KBM-7 (cell line): ENCODE measurements around the gene ECHS1.

Experiments
- DNase-seq: peaks from one replicate; pipeline ENCODE4 v3.0.0-alpha.2; 2015
- in situ Hi-C: fragments of 300-500 bp; cut with MboI; formaldehyde crosslinking; loops from 2 replicates; pipeline ENCODE4 v1.14.3; 2020; ENCODE audit warnings: low sequenced_read_pairs, low pct_unique_long_range_greater_than_20kb, mixed read lengths

Gene ECHS1

GRCh38 chr10:133349577-133350011 lies 23.6 kb downstream of the ECHS1 start:
- in situ Hi-C loops, result no loop called here
- no peak for DNase-seq

GRCh38 chr10:133349160-133349568 lies 24.0 kb downstream of the ECHS1 start:
- DNase-seq, result no peak

GRCh38 chr10:133347710-133348517 lies 25.2 kb downstream of the ECHS1 start:
- in situ Hi-C loops, result no loop called here
- no peak for DNase-seq

More at GRCh38 chr10:133349160-133349568, 24.0 kb downstream of the ECHS1 start:
- in situ Hi-C loops, result no loop called here

- DNase-seq, result no peak
- in situ Hi-C loops, result no loop called here
Observed at GRCh38 chr10:133346413-133346812, 26.7 kb downstream of the ECHS1 start.

- in situ Hi-C loops, result no loop called here
- no peak for DNase-seq
Observed at GRCh38 chr10:133344236-133344635, 28.9 kb downstream of the ECHS1 start.

GRCh38 chr10:133343558-133343957 lies 29.6 kb downstream of the ECHS1 start:
- DNase-seq, result no peak
- in situ Hi-C loops, result no loop called here

- in situ Hi-C loops, result no loop called here
Observed at GRCh38 chr10:133342942-133343341, 30.2 kb downstream of the ECHS1 start.

GRCh38 chr10:133341983-133342382 lies 31.2 kb downstream of the ECHS1 start:
- DNase-seq, result no peak
- in situ Hi-C loops, result no loop called here

More at GRCh38 chr10:133342942-133343341, 30.2 kb downstream of the ECHS1 start:
- no peak for DNase-seq

- in situ Hi-C loops, result no loop called here
- no peak for DNase-seq
Observed at GRCh38 chr10:133339708-133340380, 33.3 kb downstream of the ECHS1 start.

GRCh38 chr10:133338080-133339071 lies 34.8 kb downstream of the ECHS1 start:
- no peak for DNase-seq
- in situ Hi-C loops, result no loop called here

GRCh38 chr10:133337370-133337725 lies 35.8 kb downstream of the ECHS1 start:
- no peak for DNase-seq

GRCh38 chr10:133336577-133337369 lies 36.4 kb downstream of the ECHS1 start, which contains the start of gene CALY:
Gene CALY, minus strand, starts transcription at chr10:133336896. Its CDS starts 7,907 bp downstream, at chr10:133328989.
- peak; percentile 57 for DNase-seq
- in situ Hi-C loops, result no loop called here

More at GRCh38 chr10:133337370-133337725, 35.8 kb downstream of the ECHS1 start:
- in situ Hi-C loops, result no loop called here

GRCh38 chr10:133336118-133336576 lies 37.0 kb downstream of the ECHS1 start:
- in situ Hi-C loops, result no loop called here
- DNase-seq, result no peak

GRCh38 chr10:133335246-133336117 lies 37.7 kb downstream of the ECHS1 start:
- DNase-seq, result no peak

GRCh38 chr10:133334503-133335245 lies 38.5 kb downstream of the ECHS1 start:
- no peak for DNase-seq
- in situ Hi-C loops, result no loop called here

More at GRCh38 chr10:133335246-133336117, 37.7 kb downstream of the ECHS1 start:
- in situ Hi-C loops, result no loop called here

- in situ Hi-C loops, result no loop called here
- no peak for DNase-seq
Observed at GRCh38 chr10:133332936-133333699, 40.0 kb downstream of the ECHS1 start.
